Mesothelial cell of epicardium (in vitro differentiated cells): ENCODE data around the gene AIP. TPM values are rescaled to one million over a fixed set of nuclear protein-coding genes. Genes with fewer than 3 reads are reported as not detected.
A peak's percentile ranks its signal among the peaks of the same experiment; 100 is the strongest.
"Not testable (repeated sequence)": the region's sequence is repeated elsewhere in the genome, so short reads cannot be mapped to it uniquely, and the experiment has no call there.

Source experiments
- DNase-seq, 2 experiments: peaks; one replicate each; pipeline ENCODE4 v3.0.0; 2021; ENCODE audit warnings: low spot score in 2 of 2; ENCODE audit not compliant: unreplicated experiment in 2 of 2
- H3K27ac Mint-ChIP-seq: 2 replicates; pipeline ENCODE4 v1.8.0; 2021; ENCODE audit warnings: mixed read lengths
- H3K27me3 Mint-ChIP-seq: 2 replicates; pipeline ENCODE4 v1.8.0; 2021; ENCODE audit warnings: low read depth, mixed read lengths
- H3K36me3 Mint-ChIP-seq: 2 replicates; pipeline ENCODE4 v1.8.0; 2021; ENCODE audit warnings: mixed read lengths
- H3K4me1 Mint-ChIP-seq: 2 replicates; pipeline ENCODE4 v1.8.0; 2021; ENCODE audit warnings: mixed read lengths
- H3K4me3 Mint-ChIP-seq: 2 replicates; pipeline ENCODE4 v1.8.0; 2021; ENCODE audit warnings: mild to moderate bottlenecking, moderate library complexity, mixed read lengths
- H3K9me3 Mint-ChIP-seq: 2 replicates; pipeline ENCODE4 v1.8.0; 2021; ENCODE audit warnings: mixed read lengths
- total RNA-seq: library from RNA; stranded (reverse); gene quantifications from 3 replicates; pipeline ENCODE4 v1.2.1, GENCODE V29; 2021
- TF ChIP-seq, protein P1 (sequence below): fragments of 200-600 bp; sonication (generic); IDR thresholded peaks from one replicate; pipeline ENCODE4 v1.5.0; 2021; ENCODE audit warnings: antibody characterized with exemption; ENCODE audit not compliant: unreplicated experiment

AIP gene
- total RNA-seq, 1 donor from 2014 or later, result 44.6 TPM

DNA sequence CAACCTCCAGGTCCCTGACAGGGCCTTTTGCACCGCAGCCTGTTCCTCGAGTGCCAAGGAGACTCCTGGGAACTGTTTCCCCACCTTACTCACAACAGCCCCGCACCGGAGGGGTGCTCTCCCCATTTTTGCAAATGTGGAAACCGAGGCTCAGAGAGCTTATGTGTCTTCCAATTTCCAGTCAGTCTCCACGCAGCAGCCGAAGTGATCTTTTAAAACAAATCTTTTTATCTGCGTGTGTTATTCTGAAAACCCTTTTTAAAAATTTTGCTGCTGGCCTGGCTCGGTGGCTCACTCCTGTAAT is 13.4 kb upstream of the AIP start:
- Mint-ChIP-seq H3K27ac (peak overlapping the region; percentile 89), H3K27me3 (no peaks in the 10 kb centered on the region), H3K9me3 (no peaks in the 10 kb centered on the region), H3K36me3 (no peaks in the 10 kb centered on the region), H3K4me1 (peaks cover 18% of the 10 kb centered on the region), H3K4me3 (peak overlapping the region; percentile 87)
- no peak for DNase-seq
- TF ChIP-seq, protein P1, sequence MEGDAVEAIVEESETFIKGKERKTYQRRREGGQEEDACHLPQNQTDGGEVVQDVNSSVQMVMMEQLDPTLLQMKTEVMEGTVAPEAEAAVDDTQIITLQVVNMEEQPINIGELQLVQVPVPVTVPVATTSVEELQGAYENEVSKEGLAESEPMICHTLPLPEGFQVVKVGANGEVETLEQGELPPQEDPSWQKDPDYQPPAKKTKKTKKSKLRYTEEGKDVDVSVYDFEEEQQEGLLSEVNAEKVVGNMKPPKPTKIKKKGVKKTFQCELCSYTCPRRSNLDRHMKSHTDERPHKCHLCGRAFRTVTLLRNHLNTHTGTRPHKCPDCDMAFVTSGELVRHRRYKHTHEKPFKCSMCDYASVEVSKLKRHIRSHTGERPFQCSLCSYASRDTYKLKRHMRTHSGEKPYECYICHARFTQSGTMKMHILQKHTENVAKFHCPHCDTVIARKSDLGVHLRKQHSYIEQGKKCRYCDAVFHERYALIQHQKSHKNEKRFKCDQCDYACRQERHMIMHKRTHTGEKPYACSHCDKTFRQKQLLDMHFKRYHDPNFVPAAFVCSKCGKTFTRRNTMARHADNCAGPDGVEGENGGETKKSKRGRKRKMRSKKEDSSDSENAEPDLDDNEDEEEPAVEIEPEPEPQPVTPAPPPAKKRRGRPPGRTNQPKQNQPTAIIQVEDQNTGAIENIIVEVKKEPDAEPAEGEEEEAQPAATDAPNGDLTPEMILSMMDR, result no peak

- TF ChIP-seq, protein P1, result no peak
- no peak for DNase-seq
- no peak overlapping the region for H3K27ac Mint-ChIP-seq
- H3K9me3 Mint-ChIP-seq, result no peaks in the 10 kb centered on the region
- no peaks in the 10 kb centered on the region for H3K27me3 Mint-ChIP-seq
- H3K4me3 Mint-ChIP-seq, result no peak overlapping the region
- peaks cover 14% of the 10 kb centered on the region for H3K4me1 Mint-ChIP-seq
- no peaks in the 10 kb centered on the region for H3K36me3 Mint-ChIP-seq
Observed at GRCh38 chr11:67470337-67471002, 12.4 kb upstream of the AIP start.

- Mint-ChIP-seq H3K4me1 (peaks cover 8% of the 10 kb centered on the region), H3K9me3 (no peaks in the 10 kb centered on the region), H3K36me3 (no peaks in the 10 kb centered on the region), H3K4me3 (no peak overlapping the region), H3K27me3 (peaks cover 2% of the 10 kb centered on the region), H3K27ac (no peak overlapping the region)
- no peak for DNase-seq
- TF ChIP-seq, protein P1, result no peak
Observed at GRCh38 chr11:67472882-67473281, 9.9 kb upstream of the AIP start.

DNA sequence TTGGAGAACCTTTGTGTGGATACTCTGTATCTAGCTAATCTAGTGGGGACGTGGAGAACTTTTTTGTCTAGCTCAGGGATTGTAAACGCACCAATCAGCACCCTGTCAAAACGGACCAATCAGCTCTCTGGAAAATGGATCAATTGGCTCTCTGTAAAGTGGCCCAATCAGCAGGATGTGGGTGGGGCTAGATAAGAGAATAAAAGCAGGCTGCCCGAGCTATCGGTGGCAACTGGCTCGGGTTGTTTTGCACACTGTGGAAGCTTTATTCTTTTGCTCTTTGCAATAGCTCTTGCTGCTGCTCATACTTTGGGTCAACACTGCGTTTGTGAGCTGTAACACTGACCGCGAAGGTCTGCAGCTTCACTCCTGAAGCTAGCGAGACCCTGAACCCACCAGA is 6.1 kb upstream of the AIP start:
- H3K9me3 Mint-ChIP-seq, H3K36me3 Mint-ChIP-seq, H3K27ac Mint-ChIP-seq, H3K27me3 Mint-ChIP-seq, DNase-seq, H3K4me3 Mint-ChIP-seq, H3K4me1 Mint-ChIP-seq: not testable (repeated sequence)

DNA sequence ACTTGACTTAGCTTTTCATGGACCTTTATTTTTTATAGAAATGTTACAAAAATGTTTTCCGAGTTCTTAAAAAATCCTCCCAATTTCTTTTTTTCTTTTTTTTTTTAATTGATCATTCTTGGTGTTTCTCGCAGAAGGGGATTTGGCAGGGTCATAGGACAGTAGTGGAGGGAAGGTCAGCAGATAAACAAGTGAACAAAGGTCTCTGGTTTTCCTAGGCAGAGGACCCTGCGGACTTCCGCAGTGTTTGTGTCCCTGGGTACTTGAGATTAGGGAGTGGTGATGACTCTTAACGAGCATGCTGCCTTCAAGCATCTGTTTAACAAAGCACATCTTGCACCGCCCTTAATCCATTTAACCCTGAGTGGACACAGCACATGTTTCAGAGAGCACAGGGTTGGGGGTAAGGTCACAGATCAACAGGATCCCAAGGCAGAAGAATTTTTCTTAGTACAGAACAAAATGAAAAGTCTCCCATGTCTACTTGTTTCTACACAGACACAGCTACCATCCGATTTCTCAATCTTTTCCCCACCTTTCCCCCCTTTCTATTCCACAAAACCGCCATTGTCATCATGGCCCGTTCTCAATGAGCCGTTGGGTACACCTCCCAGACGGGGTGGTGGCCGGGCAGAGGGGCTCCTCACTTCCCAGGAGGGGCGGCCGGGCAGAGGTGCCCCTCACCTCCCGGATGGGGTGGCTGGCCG is 5.3 kb upstream of the AIP start:
- H3K9me3 Mint-ChIP-seq, H3K4me3 Mint-ChIP-seq, H3K36me3 Mint-ChIP-seq, DNase-seq, H3K27me3 Mint-ChIP-seq, H3K4me1 Mint-ChIP-seq, H3K27ac Mint-ChIP-seq: not testable (repeated sequence)

DNA sequence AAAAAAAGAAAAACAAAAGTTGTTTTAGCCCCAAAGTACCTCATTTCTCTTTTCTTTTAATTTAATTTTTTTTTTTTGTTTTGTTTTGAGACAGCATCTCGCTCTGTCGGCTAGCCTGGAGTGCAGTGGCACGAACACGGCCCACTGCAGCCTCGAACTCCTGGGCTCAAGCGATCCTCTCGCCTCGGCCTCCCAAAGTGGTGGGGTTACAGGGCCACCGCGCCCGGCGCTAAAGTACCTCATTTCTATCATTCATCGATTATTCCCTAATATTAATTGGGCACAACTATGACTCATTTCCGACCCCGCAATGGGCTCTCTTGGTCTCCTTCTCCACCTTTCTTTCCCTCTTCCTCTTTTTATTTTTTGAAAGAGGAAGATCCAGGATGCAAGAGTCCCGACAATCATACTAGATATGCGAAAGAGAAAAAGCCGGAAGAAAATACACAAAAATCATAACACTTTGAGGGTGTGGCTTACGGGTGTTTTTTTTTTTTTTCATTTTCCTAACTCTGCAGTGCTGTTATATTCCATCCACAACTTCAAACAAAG is 475 bp upstream of the AIP start:
- DNase-seq, result no peak
- peak overlapping the region; percentile 82 for H3K4me3 Mint-ChIP-seq
- H3K4me1 Mint-ChIP-seq, result peaks cover 31% of the 10 kb centered on the region
- H3K36me3 Mint-ChIP-seq, result peaks cover 4% of the 10 kb centered on the region
- H3K9me3 Mint-ChIP-seq, result no peaks in the 10 kb centered on the region
- TF ChIP-seq, protein P1, result no peak
- peak overlapping the region; percentile 92 for H3K27ac Mint-ChIP-seq
- peaks cover under 1% of the 10 kb centered on the region for H3K27me3 Mint-ChIP-seq
